ENCODE results near the gene C1QL2. TPM values are rescaled to one million over a fixed set of nuclear protein-coding genes. Genes with fewer than 3 reads are reported as not detected.

C1QL2 gene
- total RNA-seq, 1 experiment from 2014 or later: not detected

GRCh38 chr2:119196301-119197125 lies 38.0 kb upstream of the C1QL2 start:
- Histone ChIP-seq H3K4me3 (replicated peaks in 1 of 2; ENCODE audit: low read depth in 1 of 2, low read length in 2 of 2) (no peak overlapping the region), H3K4me1 (ENCODE audit: control insufficient read depth in 1 of 2, insufficient read depth in 2 of 2, low read length in 2 of 2) (no peaks in the 10 kb centered on the region), H3K4me2 (ENCODE audit: low read length) (no peak overlapping the region), H3K27me3 (ENCODE audit: insufficient read depth, low read length) (peaks cover 48% of the 10 kb centered on the region; the same call in 1 of the 2 replicates), H3K27ac (ENCODE audit: low read depth, low read length) (no peak overlapping the region), H2AFZ (ENCODE audit: low read depth, low read length, poor library complexity, severe bottlenecking) (no peak overlapping the region), H3K79me2 (ENCODE audit: insufficient read depth, low read length) (no peaks in the 10 kb centered on the region), H3K9me2 (ENCODE audit: insufficient read depth) (no peaks in the 10 kb centered on the region), H3K9me3 (ENCODE audit: control insufficient read depth in 1 of 2, insufficient read depth in 1 of 2, low read depth in 1 of 2, low read length in 2 of 2) (no peaks in the 10 kb centered on the region), H3K36me3 (ENCODE audit: control insufficient read depth in 1 of 2, insufficient read depth in 2 of 2, low read length in 2 of 2) (no peaks in the 10 kb centered on the region), H3K9ac (ENCODE audit: low read length) (no peak overlapping the region), H4K20me1 (ENCODE audit: insufficient read depth) (no peaks in the 10 kb centered on the region)
- ChIA-PET RAD21 (ENCODE audit: low non-redundant PET in 1 of 2, low total read pairs in 2 of 2, uncharacterized antibody in 2 of 2, unreplicated experiment in 2 of 2) (interaction anchor here in 1 of 2 experiments (1.3 kb wide), 1 partner anchor 56 kb away, joined by 3 read pairs; no protein-coding TSS in a partner anchor), CTCF (no interaction called here), POLR2A (no interaction called here)
- TF ChIP-seq EZH2phosphoT487 (IDR thresholded peaks at IDR 0.05; ENCODE audit: borderline replicate concordance) (no peak), SIN3A (IDR thresholded peaks at IDR 0.05; ENCODE audit: low read depth) (no peak), SP1 (IDR thresholded peaks at IDR 0.05; ENCODE audit: low read depth) (no peak), FOSL1 (IDR thresholded peaks at IDR 0.05; ENCODE audit: low read depth) (no peak), YY1 (IDR thresholded peaks at IDR 0.05; ENCODE audit: extremely low read depth, insufficient replicate concordance, low read depth, low read length) (no peak)
- TF ChIP-seq, protein P1, sequence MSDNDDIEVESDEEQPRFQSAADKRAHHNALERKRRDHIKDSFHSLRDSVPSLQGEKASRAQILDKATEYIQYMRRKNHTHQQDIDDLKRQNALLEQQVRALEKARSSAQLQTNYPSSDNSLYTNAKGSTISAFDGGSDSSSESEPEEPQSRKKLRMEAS (IDR thresholded peaks at IDR 0.05): no peak
- TF ChIP-seq, protein P2, sequence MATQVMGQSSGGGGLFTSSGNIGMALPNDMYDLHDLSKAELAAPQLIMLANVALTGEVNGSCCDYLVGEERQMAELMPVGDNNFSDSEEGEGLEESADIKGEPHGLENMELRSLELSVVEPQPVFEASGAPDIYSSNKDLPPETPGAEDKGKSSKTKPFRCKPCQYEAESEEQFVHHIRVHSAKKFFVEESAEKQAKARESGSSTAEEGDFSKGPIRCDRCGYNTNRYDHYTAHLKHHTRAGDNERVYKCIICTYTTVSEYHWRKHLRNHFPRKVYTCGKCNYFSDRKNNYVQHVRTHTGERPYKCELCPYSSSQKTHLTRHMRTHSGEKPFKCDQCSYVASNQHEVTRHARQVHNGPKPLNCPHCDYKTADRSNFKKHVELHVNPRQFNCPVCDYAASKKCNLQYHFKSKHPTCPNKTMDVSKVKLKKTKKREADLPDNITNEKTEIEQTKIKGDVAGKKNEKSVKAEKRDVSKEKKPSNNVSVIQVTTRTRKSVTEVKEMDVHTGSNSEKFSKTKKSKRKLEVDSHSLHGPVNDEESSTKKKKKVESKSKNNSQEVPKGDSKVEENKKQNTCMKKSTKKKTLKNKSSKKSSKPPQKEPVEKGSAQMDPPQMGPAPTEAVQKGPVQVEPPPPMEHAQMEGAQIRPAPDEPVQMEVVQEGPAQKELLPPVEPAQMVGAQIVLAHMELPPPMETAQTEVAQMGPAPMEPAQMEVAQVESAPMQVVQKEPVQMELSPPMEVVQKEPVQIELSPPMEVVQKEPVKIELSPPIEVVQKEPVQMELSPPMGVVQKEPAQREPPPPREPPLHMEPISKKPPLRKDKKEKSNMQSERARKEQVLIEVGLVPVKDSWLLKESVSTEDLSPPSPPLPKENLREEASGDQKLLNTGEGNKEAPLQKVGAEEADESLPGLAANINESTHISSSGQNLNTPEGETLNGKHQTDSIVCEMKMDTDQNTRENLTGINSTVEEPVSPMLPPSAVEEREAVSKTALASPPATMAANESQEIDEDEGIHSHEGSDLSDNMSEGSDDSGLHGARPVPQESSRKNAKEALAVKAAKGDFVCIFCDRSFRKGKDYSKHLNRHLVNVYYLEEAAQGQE (IDR thresholded peaks at IDR 0.05; ENCODE audit: low read depth): no peak
- no TSS peak for BruUV-seq (replicated peaks)
- DNase-seq (ENCODE audit: low read depth, low spot score) (no peak), ATAC-seq (no peak)
- intact Hi-C loops (cut with micrococcal nuclease): no loop called here
